ENCODE results near the gene MBNL1.

MBNL1 gene

DNA sequence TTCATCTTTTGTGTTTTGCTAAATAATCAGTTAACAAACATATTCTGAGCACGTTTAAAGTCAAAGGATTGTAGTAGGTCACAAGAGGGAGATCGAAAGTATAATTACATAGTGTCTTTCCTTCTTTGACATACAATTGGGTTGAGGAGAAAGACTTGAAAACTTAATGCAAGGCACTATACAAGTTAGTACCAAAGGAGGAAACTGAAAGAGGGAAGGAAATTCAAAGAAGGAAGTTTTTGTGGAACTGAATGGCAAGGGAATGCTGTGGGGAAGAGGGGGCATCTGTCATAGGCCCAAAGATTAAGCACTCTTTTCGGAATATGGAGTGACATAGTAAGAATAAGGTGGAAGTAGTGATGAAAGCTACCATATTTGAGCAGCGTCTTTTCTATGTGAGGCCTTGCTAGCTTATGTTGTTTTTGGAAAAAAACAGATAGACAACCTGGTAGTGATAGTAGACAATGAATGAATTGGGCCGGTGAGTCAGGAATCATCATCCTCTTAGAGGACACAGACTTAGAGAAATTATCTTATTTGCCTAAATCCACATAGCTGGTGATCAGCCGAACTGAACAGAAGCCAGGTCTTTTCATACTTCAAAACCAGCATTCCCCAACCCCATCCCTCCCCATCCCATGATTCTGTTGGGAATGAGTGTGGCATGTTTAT lies 10.2 kb downstream of the MBNL1 start:
- no peak for FAIRE-seq

DNA sequence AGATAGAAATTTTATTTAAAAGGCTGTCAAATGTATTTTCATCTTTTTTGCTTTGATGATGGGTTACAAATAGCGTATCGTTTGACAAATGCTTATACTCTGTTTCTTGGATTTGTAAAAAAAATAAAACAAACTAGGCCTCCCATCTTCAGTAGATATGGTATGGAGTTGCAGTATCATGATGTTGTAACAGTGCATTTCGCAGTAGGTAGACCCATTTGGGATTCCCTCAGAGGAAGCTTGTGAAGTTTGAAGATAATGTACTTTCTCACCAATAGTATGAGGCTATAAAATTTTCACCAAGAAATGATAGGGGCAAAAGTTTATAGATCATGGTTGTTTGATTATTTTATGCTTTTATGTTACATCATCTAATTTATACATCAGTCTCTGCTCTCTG lies 10.8 kb downstream of the MBNL1 start:
- no peak for FAIRE-seq

DNA sequence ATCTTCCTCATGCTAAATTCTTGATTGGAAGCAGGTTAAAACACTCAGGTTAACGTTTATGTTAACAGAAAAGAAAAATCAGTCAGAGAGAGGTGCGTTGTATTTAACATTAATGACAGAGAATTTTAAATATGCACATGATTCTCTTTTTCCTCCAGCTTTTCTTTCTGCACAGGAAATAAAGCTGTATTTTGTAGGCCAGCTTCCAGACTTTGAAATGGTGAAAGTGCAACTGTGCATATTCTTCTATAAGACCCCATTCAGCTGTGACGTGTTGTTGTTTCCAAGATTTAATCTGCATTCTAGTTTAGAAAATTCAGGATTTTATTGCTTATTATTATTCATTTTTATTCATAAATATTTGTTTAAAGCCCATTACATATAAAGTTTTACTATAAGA lies 11.8 kb downstream of the MBNL1 start:
- FAIRE-seq = no peak

DNA sequence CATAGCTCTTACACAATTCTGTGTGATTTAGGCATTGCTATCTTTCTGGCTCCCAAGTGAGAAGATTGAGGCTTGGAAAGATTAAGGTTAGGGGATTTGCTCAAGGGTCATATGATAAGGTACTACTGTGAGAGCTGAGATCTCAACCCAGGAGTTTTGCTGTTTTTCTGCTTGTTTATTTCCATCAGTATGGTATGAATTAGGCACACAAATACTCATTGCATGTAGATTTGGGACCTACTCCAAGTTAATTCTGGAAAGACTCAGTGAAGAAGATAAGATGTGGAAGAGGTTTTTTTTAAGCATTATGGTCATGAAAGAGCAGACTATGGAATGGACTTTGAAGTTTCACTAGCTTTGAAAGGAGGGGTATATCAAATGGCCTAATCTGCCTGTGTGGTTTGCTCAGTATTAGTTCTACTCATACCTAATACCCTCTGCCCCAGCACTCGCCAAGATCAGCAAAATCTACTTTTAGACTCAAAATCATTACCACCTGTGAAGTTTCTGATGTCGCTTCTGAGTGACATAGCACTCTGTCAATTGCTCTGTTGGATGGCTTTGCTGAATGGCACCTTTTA lies 12.5 kb downstream of the MBNL1 start:
- no peak for FAIRE-seq

DNA sequence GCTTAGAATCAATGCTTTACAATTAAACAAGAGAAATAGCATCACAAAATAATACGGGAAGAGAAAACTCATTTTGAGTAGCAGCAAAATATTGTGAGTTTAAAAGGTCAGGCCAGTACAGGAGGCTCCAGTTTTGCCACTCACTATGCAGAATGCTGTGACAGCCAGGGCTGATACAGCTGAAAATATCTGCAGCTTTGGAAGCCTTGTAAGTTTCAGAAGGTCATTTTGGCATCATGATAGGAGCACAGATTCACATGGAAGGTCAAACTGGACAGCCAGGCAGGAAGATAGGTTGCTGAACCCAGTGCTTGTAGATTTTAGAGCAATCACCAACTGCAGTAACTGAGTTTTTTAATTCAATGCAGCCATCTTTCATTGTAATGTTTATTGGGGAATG lies 14.1 kb downstream of the MBNL1 start:
- no peak for FAIRE-seq

DNA sequence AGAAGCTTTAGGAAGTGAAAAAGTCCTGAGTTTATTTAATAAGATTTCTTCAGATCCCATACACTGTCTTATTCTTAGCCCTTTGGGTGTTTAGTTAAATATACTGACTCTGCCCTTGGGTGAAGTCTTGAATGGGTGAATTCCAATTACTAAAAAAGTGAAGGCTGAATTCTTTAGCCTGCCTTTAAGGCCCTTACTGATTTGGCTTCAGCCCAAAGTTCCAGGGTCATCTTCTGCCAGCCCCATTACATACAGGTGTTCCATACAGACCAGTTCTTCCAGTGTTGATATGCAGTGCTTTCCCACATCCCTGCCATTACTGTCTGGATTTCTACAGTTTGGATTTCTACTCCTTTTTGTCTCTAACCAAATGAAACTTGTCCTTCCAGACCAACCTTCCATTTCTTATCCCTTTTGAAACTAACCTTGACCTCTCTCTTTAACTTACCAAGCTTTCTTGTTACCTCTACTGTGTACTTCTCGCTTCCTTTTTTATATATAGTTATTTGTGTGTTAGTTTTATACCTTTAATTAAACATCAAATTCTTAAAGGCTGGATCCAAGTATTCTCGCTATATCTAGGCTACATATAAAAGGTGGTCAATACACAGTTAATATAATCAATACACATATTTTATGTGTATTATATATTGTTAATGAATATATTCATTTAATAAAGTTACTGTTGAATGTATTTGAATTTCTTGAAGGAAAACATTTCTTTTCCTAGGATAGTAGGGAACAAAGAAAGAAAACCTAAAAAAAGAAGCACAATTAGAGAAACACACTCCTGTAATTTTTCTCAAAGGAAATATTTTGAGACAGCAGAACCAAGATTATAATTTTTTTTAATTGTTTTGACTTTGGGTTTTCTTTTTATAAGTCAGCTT lies 15.0 kb downstream of the MBNL1 start:
- no peak for FAIRE-seq

DNA sequence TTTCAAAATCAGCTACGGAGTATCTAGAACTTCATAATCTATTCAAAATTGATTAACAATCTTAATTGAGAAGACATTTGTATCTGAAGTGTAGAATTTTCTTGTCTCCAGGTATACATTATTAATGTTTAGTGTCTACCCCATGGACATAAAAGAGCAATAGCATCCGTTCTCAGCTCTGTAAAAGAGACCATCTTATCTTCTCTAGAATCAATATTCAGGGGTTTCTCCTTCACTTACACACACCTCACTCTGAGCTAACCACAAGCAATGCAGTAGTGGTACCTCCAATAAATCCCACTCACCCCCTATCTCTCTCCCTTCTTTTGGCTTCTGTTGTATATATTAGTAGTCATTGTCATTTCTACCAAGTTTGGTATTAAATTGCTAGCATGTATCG lies 16.2 kb downstream of the MBNL1 start:
- no peak for FAIRE-seq

DNA sequence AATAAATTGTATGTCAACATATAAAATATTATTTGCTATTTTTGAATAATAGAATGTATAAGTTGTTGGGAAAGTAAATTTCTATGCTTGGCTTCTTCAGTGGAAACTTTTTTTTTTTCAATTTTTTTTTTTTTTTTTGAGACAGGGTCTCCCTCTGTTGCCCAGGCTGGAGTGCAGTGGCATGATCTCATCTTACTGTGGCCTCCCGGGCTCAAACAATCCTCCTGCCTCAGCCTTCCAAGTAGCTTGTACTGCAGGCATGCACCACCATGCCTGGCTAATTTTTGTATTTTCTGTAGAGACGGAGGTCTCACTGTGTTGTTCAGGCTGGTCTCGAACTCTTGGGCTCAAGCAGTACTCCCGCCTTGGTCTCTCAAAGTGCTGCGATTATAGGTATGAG lies 16.8 kb downstream of the MBNL1 start:
- FAIRE-seq = no peak

DNA sequence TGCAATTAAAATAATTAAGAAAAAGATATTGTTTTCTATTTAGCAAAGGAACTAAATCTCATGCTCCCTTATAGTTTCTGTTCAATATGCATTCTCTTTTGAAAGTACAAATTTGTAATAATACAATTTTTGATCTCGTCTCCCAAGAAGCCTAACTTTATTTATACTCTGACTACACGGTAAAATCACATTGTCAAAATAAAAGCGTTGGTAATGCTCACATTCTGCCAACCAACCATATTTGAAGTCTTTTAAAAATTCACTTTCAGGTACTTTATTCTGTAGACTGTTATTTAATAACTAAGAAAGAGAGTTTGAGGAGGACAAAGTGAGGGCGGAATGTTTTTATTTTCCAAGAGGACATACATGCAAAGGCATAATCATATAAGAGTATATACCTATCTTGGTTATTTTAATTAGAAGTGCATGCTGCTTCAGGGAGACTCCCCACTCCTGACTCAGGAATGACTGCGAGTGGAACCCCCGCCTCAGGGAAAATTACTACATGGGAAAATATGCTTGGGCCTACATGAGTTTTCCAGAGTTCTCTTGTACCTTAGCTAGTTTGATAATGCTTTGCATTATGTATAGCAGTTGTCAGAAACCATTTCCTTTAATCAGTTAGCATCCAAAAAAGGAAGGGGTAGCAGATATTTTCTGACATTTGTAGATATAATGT lies 19.3 kb downstream of the MBNL1 start:
- no peak for FAIRE-seq

DNA sequence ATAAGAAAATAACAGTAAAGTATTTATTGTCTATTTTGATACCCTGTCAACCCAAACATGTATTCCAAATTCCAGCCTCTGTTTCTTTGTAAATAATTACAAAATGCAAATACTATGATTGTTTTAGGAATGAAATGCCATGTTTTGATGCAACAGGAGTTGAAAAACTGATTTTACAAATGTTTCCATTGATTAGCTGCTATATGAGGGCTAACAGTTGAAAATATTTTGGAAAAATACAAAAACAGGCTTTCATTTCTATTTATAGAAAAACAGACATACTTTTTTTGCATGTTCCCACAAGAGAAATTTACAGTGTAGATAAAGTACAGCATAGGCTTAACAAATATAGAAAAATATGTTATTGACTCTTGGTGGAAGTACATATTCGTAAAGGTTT lies 20.0 kb downstream of the MBNL1 start:
- FAIRE-seq = no peak

DNA sequence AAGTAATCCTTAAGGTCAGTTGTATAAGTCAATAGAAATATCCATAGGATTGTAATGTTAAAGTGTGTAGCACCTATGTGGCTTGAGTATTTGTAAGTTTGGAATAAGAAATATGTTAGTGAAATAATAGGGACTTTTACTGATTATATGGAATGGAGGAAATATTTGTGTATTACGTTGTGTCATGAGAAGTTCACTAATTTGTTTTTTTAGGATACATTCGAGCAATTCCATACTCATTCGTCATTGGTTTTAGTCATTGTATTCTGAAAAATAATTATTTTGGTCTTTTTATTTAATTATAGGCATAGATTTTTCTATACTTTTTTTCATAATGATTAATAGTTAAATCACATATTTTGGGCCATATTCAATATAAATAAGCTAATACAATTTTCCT lies 21.0 kb downstream of the MBNL1 start:
- no peak for FAIRE-seq

DNA sequence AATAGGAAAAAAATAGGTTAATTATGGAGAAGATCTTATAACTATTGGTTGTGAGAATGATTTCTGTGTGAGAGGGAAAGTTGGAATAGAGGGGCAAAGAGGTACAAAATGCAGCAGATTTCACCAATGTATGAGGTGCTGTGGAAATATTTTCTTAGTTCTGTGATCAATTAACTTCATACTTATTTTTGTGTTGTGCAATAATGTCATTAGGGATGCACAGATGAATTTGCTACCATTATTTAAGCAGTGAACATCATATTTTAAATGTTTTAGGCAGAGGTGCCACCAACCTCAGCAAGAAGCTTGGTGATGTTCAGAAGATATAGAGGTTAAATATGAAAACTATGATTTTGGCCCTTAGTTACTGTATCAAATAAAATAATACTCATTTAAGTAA lies 21.6 kb downstream of the MBNL1 start:
- no peak for FAIRE-seq

DNA sequence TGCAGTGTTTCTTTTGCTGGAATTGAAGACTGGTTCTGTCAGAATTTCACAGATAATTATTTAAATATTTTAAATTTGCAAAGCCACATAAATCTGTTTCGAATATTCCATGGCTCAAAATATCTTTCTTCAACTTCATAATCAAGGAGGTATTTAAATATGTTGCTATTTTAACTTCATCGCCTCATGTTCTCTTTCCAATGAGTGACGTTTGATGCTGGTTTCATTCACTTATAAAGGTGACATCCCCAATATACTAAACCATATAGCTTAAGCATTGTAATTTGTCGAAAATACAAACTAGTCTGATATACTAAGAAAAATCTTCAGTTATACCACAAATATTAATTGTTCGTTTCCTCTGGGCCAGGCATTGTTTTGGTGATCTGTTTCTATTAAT lies 22.5 kb downstream of the MBNL1 start:
- FAIRE-seq = no peak

DNA sequence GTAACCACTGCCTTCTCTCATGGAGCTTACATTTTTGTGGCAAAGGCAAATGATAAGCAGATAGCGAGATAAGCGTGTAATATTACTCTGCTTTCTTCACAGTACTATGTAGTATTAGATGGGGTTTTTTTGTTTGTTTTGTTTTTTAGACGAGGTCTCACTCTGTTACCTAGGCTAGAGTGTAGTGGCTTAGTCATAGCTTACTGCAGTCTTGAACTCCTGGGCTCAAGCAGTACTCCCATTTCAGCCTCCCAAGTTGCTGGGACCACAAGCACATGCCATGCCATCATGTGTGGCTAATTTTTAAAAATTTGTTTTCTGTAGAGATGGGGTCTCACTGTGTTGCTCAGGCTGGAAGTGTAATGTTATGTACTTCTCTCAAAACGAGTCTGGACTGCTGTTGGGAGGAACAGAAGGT lies 22.9 kb downstream of the MBNL1 start:
- no peak for FAIRE-seq

DNA sequence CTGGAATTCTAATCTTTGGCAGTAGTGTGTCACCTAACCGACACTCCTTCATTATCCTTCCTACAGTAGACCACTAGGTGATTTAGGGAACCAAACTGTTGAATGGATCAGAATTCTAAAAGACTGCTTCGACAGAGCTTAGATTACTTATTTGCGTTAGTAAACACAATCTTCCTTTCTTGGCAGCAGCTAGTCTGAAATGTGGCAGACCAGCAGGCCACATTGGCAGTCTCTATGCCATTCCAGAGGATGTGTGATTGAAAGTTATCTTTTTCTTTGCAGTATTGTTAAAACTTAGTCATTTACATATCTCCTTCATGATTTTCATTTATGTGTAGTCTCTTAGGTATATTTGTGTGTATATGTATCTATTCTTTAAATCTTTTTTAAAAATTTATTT lies 23.6 kb downstream of the MBNL1 start:
- no peak for FAIRE-seq

DNA sequence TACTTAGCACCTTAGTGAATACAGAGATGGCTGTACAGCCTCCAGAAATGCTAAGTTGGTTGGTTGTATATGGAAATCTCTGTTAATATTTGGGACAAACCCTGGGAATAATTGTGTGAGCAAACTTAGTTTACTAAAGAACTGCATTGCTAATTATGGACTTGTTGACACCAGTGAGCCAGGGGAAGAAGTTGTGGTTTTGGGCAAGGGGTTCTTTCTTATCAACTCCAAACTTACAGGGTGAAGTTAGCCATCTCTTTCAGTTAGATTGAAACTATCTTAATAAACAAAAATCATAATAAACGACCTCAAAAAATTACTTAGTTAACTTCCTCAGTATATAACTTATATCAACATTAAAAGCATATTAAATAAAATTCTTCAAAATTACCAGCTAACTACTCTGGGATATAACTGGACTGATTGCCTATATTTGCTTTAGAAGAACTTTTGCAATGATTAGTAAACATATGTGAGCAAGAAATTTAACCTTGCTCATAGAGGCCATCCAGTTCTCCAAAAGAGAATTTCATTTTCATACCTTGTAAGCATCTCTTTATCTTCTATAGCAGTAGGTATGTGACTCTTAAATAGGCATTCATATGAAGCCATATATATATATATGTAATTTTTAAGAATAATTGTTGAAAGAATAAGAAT lies 24.7 kb downstream of the MBNL1 start:
- FAIRE-seq = no peak

DNA sequence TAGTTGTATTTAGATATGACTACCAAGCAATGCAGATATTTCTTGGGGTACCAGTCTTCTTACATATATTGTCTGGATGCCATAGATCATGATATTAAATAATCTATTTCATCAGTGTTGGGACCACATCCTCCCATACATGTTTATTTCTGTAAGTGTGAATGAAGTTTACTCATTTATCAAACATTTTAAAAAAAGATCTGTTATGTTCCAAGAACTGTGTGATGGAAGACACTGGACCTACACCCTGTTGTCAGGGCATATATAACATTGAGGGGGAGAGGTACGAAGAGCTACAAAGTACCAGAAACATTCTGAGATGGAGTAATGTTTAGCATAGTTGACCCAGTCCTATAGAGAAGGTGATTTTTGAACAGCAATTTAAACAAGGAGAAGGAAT lies 26.6 kb downstream of the MBNL1 start:
- FAIRE-seq = no peak

DNA sequence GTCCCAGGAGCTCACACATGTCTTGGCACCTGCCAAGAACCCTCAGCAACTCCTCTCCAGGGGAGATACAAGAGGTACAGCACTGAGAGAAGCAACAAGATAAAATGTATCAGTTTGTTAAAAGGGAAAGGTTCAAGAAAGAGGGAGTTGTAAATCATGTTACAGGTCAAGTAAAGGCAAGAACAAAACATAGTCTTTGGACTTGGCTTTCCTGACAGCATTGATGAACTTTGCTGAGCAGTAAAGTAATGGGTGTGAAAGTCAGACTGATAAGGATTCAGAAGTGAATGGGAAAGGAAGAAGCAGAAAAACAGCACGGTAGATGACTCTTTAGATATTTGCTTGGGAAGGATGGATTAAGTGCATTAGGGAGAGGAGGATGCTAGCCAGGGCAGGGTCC lies 27.1 kb downstream of the MBNL1 start:
- FAIRE-seq = no peak

DNA sequence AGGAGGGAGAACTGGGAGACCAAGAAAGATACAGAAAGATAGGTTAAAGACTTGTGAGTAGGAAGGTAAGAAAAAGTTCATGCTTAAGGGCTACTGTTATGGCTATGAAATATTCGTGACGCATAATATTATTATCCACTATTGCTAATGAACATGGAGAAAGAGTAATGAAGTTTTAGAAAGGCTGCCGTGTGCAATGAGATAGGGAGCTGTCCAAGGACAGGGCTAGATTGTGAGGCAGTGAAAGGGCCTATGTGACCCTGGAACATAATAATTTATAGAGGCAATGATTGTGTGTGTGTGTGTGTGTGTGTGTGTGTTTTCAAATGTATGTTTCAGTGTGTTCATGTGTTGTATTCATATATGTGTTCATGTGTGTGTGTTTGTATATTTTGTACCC lies 27.7 kb downstream of the MBNL1 start:
- FAIRE-seq = no peak

DNA sequence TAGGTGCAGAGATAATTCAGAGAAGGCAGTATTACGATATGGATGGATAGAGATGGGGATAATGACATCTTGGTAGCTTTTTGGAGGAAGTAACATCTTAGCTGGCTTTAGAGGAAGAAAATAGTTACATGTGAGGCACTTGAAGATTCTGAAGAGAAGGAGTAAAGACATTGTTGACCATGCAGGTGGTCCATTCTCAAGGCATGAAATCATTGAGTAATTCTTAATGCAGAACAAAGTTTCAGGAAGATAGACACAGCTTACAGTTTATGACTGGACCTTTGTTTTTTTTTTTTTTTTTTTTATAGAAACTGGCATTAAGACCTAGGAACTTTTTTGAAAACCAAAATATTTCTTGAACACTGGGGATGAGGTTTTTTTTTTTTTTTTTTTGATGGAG lies 28.2 kb downstream of the MBNL1 start:
- FAIRE-seq = no peak

DNA sequence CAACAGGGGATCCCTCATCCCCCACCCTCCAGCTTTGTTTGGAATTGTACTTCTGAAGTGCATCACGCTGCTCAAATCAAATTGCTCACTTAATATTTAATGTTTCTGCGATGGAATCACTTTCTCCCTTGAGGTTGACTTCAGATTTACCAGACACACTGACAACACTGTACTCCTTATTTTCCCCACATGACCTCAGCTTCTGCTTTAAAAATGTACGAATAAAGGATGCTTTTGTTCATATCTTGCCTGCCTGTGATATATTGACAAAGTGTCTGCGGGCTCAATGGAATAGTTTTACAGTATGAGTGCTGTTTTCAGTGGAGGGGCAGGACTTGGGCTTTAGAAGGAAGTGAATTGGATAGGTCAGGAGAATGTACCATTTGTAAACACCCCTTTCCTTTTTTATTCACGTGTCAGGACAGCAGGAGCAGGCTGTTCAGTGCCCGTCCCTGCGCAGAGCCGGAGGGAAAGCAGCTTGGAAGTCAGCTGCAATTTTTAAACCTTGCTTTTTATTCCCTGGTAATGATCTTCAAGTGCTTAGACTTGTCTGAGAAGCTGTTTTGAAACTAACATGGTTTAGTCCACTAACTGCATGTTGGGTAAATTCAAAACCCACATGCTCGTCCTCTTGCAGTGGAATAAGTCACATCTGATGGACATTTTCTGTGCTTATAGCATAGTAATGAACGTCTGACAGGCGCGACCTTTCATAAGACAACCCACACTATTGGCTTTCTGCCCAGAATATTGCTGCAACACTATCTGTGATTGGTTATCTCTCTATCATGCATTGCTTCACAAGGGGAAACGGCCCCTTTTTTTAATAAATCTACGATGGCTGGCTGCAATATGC lies 29.9 kb downstream of the MBNL1 start:
- peak; percentile 83 for FAIRE-seq

Data from G401.6 (cell line).